Thyroid gland (tissue), 4 donors: ENCODE results near the gene WIPF3. TPM values are rescaled to one million over a fixed set of nuclear protein-coding genes. Genes with fewer than 3 reads are reported as not detected.

Source experiments
- DNase-seq, 2 donors: peaks; one replicate each; pipeline ENCODE4 v3.0.0-alpha.2; 2019
- H3K27ac ChIP-seq, 3 donors: fragments of 200-600 bp; sonication (generic); 1 replicate in 2 of 3; 2 replicates in 1 of 3; pipeline ENCODE4 v1.5.1; 2016 to 2019; ENCODE audit warnings: mild to moderate bottlenecking in 1 of 3, moderate library complexity in 1 of 3
- H3K27me3 ChIP-seq: fragments of 200-600 bp; sonication (generic); one replicate; pipeline ENCODE4 v1.5.1; 2019
- H3K36me3 ChIP-seq, 2 donors: fragments of 200-600 bp; sonication (generic); one replicate each; pipeline ENCODE4 v1.5.1; 2016 to 2019
- H3K4me1 ChIP-seq, 2 donors: fragments of 200-600 bp; sonication (generic); one replicate each; pipeline ENCODE4 v1.5.1; 2017 to 2019
- H3K4me3 ChIP-seq, 3 donors: fragments of 200-600 bp; sonication (generic); replicated peaks in 1 of 3; 1 replicate in 2 of 3; 2 replicates in 1 of 3; pipeline ENCODE4 v1.5.1; 2016; ENCODE audit warnings: mild to moderate bottlenecking in 1 of 3
- H3K9me3 ChIP-seq: fragments of 200-600 bp; sonication (generic); one replicate; pipeline ENCODE4 v1.5.1; 2017
- POLR2A ChIP-seq, 2 donors: fragments of 450-650 bp; IDR thresholded peaks; one replicate each; pipeline ENCODE4 v1.6.1; 2017; ENCODE audit warnings: antibody characterized with exemption in 2 of 2, mild to moderate bottlenecking in 2 of 2, moderate library complexity in 1 of 2
- WGBS, 2 donors: methylation state at CpG; one replicate each; pipeline ENCODE4 v1.1.5; 2017; 5-methylcytosine and 5-hydroxymethylcytosine counted together
- intact Hi-C: fragments of 100-400 bp; cut with DNase I; formaldehyde crosslinking; loops from one replicate; pipeline ENCODE4 v1.15.1; 2023
- total RNA-seq, 4 donors: library from RNA; depleted of rRNA; stranded (reverse); fragments of >200 nt; gene quantifications; one replicate each; pipeline ENCODE4 v1.2.3, GENCODE V29; 2016
- TF ChIP-seq, protein P1 (sequence below), 6 experiments: fragments of 200-600 bp in 3 of 6; fragments of 450-650 bp in 3 of 6; sonication (generic) in 3 of 6; IDR thresholded peaks; one replicate each; pipeline ENCODE4 v1.5.1; 2016 to 2019; ENCODE audit warnings: antibody characterized with exemption in 6 of 6, mild to moderate bottlenecking in 2 of 6, inconsistent platforms in 1 of 6, moderate library complexity in 1 of 6

WIPF3 gene
- total RNA-seq, 4 donors from 2014 or later = 0.22 to 1.2 (median 0.70) TPM

DNA sequence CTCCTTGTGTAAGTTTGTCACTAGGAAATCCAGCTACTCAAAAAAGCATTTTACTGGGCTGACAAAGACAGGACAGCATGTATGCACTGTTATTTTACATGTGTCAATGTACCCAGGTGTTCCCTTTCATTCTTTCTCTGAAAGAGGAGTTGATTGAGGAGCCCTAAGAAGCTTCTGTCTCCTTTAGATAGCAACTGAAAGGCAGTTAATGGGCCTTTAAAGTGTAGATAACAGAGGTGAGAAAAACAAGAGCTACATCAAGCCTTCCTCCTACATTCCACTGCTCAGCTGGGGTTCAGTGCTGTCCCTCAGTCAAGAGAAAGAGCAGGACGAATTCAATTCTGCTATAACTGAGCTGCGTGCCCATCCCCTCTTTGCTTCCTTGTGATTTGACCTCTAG, 12.8 kb upstream of the WIPF3 start:
- no peaks in the 10 kb centered on the region for H3K36me3 ChIP-seq
- H3K27ac ChIP-seq = no peak overlapping the region
- no peak for TF ChIP-seq POLR2A (IDR thresholded peaks at IDR 0.05)
- TF ChIP-seq, protein P1, sequence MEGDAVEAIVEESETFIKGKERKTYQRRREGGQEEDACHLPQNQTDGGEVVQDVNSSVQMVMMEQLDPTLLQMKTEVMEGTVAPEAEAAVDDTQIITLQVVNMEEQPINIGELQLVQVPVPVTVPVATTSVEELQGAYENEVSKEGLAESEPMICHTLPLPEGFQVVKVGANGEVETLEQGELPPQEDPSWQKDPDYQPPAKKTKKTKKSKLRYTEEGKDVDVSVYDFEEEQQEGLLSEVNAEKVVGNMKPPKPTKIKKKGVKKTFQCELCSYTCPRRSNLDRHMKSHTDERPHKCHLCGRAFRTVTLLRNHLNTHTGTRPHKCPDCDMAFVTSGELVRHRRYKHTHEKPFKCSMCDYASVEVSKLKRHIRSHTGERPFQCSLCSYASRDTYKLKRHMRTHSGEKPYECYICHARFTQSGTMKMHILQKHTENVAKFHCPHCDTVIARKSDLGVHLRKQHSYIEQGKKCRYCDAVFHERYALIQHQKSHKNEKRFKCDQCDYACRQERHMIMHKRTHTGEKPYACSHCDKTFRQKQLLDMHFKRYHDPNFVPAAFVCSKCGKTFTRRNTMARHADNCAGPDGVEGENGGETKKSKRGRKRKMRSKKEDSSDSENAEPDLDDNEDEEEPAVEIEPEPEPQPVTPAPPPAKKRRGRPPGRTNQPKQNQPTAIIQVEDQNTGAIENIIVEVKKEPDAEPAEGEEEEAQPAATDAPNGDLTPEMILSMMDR (IDR thresholded peaks at IDR 0.05) = no peak
- WGBS, 2 donors = 57 to 64% methylated on average over 2 of the region's 2 CpGs
- no peaks in the 10 kb centered on the region for H3K4me1 ChIP-seq
- no peaks in the 10 kb centered on the region for H3K9me3 ChIP-seq
- no peak for DNase-seq
- intact Hi-C loops = no loop called here
- H3K27me3 ChIP-seq = no peaks in the 10 kb centered on the region
- H3K4me3 ChIP-seq = no peak overlapping the region

DNA sequence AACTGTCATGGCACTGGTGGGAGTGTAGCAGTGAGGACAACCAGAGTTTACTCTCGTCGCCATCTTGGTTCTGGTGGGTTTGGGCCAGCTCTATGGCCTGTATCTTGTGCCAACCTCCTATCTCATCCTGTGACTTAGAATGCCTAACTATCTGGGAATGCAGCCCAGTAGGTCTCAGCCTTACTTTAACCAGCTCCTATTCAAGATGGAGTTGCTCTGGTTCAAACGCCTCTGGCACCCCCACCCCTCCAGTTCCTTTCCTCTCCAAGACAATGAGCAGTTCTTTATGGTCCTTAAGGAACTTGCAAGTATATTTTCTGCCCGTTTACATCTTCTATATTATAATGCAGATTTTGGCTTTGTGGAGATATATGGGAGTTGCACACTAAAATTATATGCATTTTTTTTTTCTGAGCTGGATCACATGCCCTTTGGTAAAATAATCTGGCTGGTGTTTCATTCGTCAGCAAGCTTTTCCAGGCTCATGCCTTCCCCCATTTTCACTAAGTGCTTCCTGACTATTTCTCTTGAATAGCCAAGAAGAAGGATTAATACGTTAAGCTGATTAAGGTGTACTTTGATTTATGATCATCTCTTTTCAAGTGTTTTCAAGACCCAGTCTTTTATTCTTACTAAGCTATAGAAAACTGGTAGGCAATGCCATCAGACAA, 11.2 kb upstream of the WIPF3 start:
- no peaks in the 10 kb centered on the region for H3K9me3 ChIP-seq
- DNase-seq = no peak
- no peak overlapping the region for H3K4me3 ChIP-seq
- H3K36me3 ChIP-seq = no peaks in the 10 kb centered on the region
- H3K27ac ChIP-seq = no peak overlapping the region
- H3K4me1 ChIP-seq = no peaks in the 10 kb centered on the region
- WGBS, 2 donors = 84 to 94% methylated on average over 6 of the region's 6 CpGs
- intact Hi-C loops = no loop called here
- H3K27me3 ChIP-seq = no peaks in the 10 kb centered on the region
- no peak for TF ChIP-seq POLR2A (IDR thresholded peaks at IDR 0.05)
- TF ChIP-seq, protein P1 (IDR thresholded peaks at IDR 0.05) = no peak

DNA sequence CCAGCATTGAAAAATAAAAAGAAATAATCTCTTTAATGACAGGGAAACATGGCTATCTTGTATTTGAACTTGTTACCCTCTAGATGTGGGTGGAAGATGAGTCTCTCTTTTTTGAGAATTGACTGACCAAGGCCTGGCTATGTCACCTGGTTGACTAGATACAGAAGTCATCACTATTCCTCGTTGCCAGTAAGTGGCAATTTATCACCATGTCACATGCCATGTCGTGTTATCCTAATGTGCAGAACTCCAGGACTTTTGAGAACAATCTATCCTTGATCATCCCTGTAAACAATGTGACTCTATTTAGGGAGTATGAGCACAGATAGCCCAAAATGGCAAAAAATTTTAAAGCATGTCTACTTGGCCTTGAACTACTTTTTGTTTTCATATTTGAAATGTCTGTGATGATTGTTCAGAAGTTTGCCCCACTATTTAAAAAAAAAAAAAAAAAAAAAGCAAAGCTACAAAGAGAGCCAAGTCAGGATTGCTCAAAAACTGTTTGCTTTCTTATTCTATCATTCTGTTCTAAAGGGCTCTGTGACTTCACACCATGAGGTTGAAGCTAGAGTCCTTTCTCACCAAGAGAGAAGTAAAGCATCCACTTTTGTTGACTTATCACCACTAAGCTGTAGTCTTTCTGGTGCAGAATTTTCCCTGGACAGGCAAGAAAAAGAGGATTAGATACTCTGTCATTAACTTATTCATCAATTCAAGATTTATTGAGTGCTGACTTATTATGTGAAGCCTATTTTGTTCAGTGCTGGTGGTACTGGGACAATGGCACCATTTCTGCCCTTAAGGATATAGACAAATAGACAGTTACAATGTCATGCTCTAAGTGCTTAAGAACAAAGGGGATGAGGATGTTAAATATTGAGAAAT, 10.4 kb upstream of the WIPF3 start:
- no peaks in the 10 kb centered on the region for H3K36me3 ChIP-seq
- no peak overlapping the region for H3K27ac ChIP-seq
- no peak for TF ChIP-seq POLR2A (IDR thresholded peaks at IDR 0.05)
- TF ChIP-seq, protein P1 (IDR thresholded peaks at IDR 0.05) = no peak
- intact Hi-C loops = no loop called here
- H3K9me3 ChIP-seq = no peaks in the 10 kb centered on the region
- DNase-seq = no peak
- H3K27me3 ChIP-seq = no peaks in the 10 kb centered on the region
- H3K4me1 ChIP-seq = no peaks in the 10 kb centered on the region
- 67 to 79% methylated on average over 2 of the region's 2 CpGs for WGBS, 2 donors
- no peak overlapping the region for H3K4me3 ChIP-seq

DNA sequence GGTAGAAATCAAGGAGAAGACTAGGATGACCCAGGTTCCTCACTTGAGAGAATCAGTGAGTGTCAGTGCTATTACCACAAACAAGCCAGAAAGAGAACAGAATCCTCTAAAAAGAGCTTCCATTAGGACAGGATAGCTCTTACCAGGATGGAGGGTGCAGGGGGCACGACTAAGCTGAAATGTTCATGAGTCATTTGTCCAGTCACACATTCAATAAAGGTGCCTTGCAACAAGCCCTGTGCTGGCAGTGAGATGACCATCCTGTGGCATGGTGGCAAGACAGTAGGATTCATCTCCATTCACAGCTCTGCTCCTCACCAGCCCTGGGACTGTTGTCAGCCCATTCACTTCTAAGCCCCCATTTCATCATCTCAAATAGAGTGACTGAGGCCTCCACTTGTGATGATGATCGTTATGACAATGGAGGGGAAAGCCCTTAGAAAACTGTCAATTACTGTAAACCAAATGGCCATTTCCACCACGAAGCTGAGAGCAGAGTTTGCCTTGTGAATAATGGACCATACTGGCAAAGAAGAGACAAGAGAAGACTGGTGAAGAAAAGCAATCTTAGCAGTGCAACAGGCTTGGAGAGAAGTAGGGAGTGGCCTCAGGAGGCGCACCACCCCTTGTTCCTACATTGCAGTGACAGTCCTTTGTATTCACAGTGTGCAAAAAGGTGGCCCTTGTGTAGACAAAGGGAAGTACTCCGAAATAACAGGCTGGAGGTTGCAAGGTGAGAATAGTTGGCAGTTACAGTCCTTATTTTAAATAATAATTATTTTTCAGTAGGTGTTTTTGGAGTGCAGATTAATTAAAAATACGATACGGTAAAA, 9.0 kb upstream of the WIPF3 start:
- WGBS, 2 donors = 81 to 86% methylated on average over 7 of the region's 7 CpGs
- H3K4me1 ChIP-seq = no peaks in the 10 kb centered on the region
- no peaks in the 10 kb centered on the region for H3K9me3 ChIP-seq
- no peak overlapping the region for H3K27ac ChIP-seq
- H3K4me3 ChIP-seq = no peak overlapping the region
- no peak for DNase-seq
- TF ChIP-seq, protein P1 (IDR thresholded peaks at IDR 0.05) = no peak
- TF ChIP-seq POLR2A (IDR thresholded peaks at IDR 0.05) = no peak
- no peaks in the 10 kb centered on the region for H3K27me3 ChIP-seq
- no peaks in the 10 kb centered on the region for H3K36me3 ChIP-seq
- intact Hi-C loops = no loop called here
